HG03060 (cell line): ENCODE data around the gene PRDM16.

Experiments used
- ATAC-seq: cut with Tn5 transposase; IDR thresholded peaks from one replicate; pipeline ENCODE4 v1.9.1; 2021; ENCODE audit warnings: low read depth, moderate number of reproducible peaks; ENCODE audit not compliant: unreplicated experiment

PRDM16 gene

DNA sequence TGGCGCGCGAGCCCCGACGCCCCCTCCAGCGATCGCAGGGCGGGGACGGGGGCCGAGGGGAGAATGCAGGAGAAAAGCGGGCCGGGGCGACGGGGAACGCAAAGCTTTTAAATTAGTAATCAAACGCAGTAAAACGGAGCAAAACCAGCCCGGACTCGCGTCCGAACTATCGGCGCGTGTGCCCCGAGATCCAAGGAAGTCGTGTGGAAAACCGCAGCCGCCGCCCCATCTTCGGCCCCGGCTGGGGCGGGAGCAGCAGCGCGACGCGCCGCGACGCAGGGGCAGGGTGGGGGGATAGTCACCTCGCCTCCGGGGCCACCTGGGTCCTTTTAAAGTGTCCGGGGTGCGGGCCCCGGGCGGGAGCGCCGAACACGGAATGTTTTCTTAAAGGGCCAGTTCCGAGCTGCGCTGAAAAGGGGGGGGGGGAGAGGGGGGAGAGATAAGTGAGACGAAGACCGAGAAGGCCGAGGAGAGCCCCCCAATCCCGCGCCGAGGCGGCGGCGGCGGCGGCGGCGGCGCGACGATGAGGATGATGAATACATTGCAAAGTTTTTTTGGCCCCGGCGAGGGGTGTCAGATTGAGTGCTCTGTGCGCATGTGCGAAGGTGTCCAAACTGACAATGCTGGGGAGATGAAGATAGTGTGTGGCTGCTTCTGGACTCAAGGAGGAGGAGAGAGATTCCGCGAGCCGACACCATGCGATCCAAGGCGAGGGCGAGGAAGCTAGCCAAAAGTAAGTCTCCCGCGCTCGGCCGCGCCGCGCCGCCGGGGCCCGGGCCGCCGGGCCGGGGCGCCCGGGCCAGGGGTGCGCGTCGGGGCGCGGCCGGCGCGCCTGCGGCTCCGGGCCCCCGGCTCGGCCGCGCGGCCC is at the start of gene PRDM16:
PRDM16 (plus strand) TSS at position 640 of the 868 bp plus-strand sequence; CDS start at position 697, 57 bp downstream.
- no peak for ATAC-seq

DNA sequence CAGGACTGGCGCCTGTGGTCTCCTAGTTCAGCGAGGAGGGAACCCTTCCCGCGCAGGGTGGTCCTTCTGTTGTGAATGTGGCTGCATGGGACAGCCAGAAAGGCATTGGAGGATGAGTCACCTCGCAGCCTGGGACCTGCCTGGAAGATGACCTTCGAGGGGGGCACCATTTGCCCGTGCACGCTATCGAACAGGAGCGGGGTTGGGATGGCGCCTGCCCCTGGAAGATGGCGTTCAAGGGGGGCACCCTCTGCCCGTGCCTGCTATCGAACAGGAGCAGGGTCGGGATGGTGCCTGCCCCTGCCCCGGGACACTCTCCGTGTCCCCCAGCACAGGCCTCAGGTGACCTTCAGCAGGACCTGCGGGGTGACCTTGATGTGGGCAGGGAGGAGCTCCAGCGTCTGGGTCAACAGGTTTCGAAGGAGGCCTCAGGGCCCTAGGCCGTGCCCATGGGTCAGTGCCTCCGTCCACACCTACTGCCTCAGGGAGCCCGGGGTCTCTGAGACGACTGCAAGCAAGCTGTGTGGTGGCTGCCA is 49.4 kb upstream of the PRDM16 start:
- no peak for ATAC-seq

DNA sequence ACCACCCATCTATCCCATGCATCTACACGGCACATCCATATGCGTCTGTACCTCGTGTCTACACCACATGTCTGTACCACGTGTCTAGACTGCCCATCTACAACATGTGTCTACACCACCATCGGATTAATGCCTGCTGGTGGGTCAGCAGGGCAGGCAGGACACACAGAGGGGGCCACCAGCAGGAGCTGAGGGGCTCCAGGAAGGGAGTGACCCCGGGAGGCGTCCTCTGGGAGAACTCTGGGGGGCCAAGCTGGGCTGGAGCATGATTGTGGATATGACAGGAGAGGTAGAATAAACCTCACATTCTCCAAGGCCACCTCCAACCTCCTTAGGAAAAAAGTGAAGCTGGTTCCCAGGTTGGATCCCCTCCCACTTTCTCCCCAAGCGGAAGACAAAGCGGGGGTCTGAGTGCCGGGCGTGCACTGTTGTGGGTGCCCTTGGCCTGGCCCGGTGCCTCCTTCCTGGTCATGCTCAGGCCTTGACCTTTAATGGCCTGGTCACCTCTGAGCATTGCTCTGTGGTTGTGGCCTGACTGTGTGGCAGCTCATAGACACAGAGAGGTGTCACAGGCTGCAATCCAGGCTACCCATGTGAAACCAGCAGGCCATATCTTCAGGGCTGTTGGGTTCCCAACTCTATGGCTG is 48.6 kb upstream of the PRDM16 start:
- ATAC-seq, result no peak

DNA sequence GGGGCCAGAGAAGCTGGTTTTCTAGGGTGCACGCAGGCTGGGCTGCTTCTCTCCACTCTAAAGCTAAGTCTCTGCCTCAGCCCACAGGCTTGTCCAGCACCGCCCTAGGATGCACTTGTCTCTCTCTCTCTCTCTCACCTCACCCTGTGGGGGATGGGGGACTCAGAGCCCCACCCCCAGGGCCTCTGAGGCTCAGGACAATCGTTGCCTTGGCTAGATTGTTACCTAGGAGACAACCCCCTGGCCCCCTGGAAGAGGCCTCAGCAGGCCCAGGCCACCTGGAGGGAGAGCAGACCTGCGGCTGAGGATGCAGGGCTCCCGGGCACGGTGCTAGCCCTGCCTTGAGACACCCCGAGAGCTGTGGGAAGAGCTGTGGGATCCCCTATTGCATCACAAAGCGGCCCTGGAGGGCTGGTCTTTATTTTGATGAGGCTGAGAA is 47.8 kb upstream of the PRDM16 start, which contains the start of gene ACTRT2:
ACTRT2 (plus strand) TSS at position 235 of the 439 bp plus-strand sequence. CDS start 220 bp downstream, outside the sequence.
- no peak for ATAC-seq

DNA sequence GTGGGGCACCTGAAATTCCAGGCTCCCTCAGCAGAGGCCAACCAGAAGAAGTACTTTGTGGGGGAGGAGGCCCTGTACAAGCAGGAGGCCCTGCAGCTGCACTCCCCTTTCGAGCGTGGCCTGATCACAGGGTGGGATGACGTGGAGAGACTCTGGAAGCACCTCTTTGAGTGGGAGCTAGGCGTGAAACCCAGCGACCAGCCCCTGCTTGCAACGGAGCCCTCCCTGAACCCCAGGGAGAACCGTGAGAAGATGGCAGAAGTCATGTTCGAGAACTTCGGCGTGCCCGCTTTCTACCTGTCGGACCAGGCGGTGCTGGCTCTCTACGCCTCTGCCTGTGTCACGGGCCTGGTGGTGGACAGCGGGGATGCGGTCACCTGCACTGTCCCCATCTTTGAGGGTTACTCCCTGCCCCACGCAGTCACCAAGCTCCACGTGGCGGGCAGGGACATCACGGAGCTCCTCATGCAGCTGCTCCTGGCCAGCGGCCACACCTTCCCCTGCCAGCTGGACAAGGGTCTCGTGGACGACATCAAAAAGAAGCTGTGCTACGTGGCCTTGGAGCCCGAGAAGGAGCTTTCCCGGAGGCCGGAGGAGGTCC is 47.1 kb upstream of the PRDM16 start:
- ATAC-seq, result no peak

DNA sequence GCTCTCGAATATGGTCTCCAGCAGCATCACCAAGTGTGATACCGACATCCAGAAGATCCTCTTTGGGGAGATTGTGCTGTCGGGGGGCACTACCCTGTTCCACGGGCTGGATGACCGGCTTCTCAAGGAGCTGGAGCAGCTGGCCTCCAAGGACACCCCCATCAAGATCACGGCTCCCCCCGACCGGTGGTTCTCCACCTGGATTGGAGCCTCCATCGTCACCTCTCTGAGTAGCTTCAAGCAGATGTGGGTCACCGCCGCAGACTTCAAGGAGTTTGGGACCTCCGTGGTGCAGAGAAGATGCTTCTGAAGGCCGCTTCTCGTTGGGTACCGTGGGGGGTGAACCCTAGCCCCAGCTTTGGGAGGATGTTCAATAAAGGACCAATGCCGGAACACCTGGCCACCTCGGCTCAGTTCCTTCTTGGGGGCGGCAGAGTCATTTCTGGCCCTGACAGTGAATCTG is 46.5 kb upstream of the PRDM16 start:
- ATAC-seq, result no peak

DNA sequence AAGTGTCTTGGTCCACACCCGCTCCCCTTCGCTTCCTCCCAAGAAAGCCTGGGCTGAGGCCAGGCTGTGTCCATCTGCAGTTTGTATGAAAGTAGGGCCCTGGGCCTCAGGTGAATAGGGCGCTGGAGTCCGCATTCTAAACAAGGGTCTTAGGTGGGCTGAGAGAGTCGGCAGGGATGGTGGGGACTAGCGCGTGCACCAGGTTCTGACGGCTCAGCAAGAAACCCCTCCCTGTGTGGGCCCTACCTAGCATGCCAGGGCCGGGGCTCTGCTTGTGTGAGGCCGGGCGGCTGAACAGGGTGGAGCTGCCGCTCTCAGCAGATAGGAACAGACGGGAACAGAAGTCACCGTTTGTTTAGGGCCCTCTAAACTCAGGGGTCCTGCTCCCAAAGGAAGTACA is 46.0 kb upstream of the PRDM16 start:
- no peak for ATAC-seq

DNA sequence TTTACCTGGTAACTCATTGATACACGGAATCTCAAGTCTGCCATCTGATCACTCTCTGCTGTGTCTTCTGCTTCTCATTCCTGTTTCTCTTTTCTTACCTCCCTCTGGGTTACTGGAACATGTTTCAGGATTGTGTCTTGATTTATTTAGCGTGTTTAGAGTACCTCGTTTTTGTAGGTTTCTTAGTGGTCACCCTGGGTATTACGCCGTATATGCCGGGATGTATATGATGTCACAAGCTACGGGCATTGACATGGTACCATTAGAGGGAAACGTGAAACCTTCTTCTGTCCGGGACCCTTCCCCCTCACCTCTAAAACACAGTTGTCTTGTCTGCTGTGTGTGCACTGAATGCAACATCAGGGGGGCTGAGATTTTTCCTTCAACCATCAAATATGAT is 45.0 kb upstream of the PRDM16 start:
- ATAC-seq, result no peak

DNA sequence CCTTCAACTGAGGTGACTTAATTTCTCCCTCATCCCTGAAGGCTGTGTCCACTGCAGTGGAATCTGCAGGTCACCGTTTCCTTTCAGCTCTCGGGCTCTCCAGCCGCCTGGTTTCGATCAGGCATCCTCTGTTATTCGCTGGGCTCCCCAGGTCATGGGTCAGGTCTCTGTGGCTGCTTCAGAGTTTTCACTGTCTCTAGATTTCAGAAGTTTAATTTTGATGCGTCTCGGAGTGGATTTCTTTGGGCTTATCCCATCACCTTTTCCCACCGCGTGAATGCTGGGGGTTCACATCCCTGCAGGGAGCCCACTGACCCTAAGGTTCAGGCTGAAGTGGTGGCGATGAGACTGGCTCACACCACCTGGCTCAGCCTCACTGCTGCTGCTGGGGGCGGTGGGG is 44.4 kb upstream of the PRDM16 start:
- no peak for ATAC-seq

DNA sequence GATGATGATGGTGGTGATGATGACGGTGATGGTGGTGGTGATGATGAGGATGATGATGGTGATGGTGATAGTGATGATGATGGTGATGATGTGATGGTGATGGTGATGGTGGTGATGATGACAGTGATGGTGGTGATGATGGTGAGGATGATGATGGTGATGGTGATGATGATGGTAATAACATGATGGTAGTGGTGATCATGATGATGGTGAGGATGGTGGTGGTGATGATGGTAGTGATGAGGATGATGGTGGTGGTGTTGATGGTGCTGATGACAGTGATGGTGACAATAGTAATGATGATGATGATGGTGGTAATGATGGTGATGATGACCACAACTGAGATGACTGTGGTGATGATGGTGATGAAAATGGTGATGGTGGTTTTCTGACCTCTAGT is 42.9 kb upstream of the PRDM16 start:
- ATAC-seq, result no peak

DNA sequence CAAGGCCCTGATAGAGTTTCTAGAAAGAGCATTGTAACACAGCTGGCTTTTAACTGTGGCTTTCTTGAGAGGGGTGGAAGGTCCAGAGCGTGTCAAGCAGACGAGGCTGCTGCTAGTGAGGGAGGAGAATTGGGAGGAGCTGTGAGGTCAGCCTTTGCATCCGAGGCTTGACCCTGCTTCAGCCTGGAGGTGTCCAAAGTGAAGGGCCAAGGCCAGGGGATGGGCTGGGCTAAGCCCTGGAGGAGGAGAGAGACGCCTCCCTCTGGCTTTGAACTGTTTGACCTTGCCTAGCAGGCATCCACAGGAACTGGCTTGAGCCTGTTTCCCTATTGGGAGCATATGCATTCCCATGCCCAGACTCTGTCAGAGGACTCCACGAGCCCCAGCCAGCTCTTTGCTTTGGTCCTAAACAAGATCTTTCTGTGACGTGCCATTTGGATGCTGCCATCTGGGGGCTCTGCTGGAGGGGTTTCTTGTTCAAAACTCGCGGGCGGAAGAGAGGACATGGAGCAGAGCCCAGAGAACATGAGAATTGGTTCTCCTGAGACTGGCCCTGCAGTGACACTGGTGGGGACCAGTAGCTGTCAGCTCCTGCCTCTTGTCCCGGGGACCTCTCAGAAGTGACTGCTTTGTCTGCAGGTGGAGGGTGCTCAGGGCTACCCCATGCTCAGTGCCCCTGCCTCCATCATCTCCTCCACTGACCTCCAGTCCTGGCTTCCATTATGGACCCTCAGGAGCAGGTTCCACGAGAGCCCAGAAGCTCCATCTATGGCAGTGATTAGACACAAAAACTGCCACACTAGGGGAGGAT is 42.2 kb upstream of the PRDM16 start:
- ATAC-seq, result no peak

DNA sequence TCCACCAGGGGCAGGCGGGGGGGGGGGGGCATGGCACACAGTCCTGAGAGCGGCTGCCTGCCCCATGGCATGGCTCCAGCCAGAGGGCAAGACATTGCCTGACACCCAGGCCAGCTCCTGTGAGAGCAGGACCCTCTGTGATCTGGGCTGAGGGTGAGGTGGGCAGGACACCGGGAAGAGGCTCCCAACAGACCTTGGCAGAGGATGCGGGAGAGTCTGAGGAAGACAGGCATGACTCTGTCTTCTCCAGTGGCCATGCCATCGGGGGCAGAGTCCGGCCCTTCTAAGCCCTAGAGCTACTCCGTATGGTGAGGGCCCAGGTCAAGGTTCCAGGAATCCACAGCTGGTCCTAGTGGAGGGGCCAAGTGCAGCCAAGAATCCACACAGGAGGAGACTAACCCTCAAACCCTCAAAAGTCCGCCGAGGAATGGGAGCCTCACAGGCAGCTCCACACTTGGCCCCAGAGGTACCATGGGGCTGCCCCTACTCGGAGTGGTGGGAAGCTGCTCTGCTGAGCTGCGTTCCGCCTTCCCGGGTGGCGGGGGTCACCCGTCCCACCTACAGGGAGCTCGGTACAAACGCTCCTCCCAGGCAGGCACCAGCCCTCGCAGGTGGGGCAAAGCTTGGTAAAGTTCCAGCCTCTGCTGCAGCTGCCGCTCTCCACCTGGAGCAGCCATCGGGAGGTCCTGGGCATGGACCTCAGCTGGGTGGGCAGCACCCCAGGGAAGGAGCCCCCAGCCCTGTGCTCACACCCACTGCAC is 41.2 kb upstream of the PRDM16 start:
- no peak for ATAC-seq

DNA sequence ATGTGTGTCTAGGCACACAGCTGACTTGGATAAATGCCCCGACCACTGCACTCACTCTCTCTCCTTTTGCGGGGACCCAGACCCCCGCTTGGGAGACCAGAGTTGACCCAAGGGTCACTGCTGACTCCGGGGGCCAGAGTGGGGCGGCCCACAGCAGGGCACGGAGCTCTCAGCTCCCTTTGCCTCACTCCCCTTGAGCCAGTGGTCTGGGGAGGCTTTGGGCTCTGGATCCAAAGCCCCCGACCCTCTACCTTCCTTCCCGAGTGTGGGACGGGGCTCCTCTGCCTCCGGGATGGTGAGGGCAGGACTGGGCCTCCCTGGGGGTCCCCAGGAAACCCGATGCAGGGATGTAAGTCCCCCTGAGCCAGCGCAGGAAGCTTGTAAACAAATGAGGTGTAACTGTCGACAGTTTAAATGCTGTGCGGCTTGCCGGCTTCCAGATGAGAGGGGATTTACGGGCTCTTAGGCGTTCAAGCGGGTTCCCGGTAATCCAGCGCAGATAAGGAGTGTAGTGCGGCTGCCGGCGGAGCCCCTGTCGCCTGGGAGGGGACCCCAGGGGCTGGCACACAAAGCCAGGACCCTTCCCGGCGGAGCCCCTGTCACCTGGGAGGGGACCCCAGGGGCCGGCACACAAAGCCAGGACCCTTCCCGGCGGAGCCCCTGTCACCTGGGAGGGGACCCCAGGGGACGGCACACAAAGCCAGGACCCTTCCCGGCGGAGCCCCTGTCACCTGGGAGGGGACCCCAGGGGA is 40.3 kb upstream of the PRDM16 start:
- ATAC-seq, result no peak

DNA sequence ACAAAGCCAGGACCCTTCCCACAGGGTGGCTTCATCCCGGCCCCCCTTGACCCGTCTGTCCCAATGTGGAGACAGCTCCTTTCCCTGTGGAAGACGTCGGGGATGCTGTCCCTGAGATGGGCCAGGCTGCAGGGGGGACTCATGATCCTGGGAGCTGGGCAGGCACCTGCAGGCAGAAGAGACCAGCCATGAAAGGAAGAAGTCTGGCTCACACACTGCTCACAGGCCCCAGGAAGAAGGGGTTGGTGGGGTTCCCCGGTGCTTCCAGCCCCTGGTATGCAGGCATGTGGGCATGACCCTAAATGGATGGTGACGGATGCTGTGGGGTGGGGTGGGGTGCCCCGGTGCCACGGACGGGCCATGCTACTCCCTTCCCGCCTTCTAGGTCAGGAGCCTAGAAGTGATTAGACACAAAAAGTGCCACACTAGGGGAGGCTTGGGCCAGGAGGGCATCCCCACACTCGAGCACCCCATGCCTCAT is 39.5 kb upstream of the PRDM16 start:
- ATAC-seq, result no peak

DNA sequence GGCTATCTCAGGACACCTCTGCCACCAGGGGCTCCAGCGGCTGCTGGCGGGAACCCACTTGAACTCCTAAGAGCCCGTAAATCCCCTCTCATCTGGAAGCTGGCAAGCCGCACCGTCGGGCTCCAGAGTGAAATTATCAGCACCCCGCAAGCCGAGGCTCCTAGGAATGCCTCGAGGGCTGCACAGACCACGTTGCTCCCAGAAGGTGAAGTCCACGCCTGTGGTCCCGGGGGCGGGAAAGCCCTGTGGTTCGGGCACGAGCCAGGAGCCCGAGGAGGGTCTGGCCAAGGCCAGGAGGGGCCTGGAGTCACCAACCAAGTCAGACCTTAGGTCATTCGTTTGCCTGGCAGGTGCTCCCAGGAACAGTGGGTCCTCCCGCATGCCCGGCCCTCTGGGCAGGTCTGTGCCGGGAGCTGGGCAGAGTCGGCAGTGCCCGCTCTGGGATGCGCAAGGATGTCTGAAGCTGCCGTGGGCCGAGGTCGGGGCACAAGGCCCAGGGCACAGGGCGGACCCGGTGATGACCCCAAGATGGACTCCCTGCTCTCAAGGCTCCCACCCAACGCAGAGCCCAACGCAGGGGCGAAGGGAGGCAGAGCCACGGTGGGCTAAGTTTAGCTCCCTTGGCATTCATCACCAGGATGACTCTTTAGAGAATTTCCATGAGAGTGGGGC is 38.9 kb upstream of the PRDM16 start:
- no peak for ATAC-seq

DNA sequence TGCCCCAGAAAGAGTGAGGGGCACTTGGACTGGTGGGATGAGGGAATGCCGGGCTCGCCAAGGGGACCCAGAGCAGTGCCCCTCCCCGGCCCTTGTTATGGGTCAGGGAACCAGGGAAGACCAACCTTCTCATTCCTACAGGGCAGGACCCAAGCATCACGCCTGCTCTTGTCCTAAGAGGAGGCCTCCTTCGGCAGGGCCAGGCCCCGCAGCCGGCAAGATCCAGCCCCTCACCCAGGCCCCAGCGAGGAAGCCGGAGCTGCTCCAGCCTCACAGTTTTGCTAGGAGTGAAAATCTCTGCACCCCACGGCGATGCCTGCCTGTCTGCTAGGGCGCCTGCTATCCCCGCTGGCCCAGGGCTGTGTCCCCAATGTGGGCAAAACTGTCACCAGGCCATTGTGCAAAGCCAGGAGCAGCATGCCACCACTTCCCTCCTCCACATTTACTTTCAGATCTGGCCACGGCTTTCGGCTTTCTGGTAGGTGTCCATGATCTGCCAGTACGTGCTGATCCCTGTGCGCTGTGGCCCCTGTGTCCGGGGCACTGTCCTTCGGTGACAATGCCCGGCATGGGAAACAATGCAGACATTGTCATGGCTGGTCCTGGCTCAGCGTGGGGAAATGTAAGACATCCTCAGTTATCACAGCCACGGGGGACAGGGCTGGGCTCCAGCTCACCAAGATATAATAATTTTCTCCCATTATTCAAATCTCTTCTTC is 38.2 kb upstream of the PRDM16 start:
- no peak for ATAC-seq

DNA sequence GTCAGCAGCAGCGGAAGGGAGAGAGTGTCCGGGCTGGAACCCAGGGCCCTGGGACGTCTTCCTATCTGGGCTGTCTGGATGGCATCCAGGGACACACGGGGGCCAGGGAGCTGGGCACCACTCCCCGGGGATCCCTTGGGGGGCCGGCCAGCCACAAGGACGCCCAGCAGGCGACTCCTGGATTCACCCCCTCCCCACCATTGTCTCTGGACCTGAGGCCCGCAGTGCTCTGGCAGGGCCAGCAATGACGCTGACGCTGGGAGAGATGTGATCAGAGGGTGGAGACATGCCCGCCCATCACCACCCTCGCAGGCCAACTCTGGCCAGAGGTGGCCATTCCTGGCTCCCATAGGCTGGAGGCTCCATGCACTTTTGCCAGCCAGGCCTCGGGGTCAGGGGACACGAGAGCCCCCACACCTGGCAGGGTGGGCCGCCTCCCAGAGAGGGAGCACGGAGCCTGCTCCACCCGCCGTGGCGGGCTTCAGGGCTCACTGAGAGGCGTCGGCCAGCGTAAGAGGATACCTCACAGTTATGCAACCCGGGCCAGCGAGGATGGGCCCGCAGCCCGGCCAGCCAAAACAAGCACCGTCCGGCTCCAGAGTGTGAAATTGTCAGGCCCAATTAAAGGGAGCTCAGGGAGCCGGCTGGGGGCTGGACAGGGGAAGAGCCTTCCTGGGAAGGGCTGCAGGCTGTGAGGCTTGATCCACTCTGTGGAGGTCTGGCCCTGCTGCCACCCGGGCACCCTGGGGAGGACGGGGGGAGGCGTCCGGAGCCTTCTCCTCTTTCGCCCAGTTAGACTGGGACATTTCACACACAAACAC is 37.4 kb upstream of the PRDM16 start:
- no peak for ATAC-seq
